NCI-H345 (cell line): ENCODE measurements around the gene TMEM8B.
"Not testable (repeated sequence)": the region's sequence is repeated elsewhere in the genome, so short reads cannot be mapped to it uniquely, and the experiment has no call there.

Source experiments
- DNase-seq: peaks from one replicate; lab custom pipeline; 2025; lab: John Stamatoyannopoulos, UW

TMEM8B gene

DNA sequence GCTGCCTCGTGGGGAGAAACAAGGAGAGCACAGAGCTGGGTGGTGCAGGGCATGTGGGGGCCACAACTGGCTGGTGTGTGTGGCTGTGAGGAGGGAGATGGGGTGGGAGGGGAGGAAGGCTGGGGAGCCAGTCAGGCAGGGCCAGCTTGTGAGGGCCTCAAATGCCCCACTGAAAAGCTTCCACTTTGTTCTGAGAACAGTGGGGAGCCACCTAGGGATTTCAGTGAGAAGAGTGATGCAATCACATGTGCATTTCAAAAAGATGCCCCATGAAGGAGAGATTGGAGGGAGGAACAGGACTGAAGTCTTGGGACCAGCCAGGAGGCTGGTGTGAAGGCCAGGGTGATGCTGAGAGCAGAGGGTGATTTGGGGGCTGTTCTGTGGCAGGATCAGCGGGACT, 39.9 kb downstream of the TMEM8B start:
- DNase-seq = no peak

GRCh38 chr9:35869621-35870216, 40.7 kb downstream of the TMEM8B start:
- no peak for DNase-seq

DNA sequence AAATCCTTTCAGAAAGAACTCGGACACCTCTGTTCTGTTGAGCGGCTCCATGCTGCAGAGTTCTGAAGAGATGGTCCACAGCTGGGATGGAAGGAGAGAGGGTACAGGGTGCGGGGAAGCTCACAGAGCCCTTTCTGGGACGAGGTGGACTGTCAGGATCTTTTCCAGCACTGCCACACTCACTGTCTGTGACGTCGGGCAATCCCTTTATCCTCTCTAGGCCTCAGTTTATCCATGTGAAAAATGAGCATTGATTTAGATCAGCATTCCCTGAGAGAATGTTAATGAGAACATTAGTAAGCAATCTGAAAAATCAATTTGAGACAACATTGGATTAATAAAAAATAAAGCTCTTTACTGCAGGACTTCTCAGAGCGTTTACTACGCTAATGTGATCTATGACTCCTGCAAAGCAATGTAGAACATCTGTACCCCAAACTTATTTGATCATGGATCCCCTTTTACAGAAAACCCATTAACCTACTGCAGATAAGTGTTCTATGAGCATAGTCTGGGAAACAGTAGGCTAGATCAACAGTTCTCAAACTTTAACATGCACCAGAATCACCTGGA, 41.4 kb downstream of the TMEM8B start, which contains the start of gene OR13J1:
Gene OR13J1, minus strand, starts transcription at position 51 of the 573 bp plus-strand sequence. Its CDS starts 0 bp downstream, at position 51.
- no peak for DNase-seq

GRCh38 chr9:35871545-35871944, 42.5 kb downstream of the TMEM8B start:
- no peak for DNase-seq

DNA sequence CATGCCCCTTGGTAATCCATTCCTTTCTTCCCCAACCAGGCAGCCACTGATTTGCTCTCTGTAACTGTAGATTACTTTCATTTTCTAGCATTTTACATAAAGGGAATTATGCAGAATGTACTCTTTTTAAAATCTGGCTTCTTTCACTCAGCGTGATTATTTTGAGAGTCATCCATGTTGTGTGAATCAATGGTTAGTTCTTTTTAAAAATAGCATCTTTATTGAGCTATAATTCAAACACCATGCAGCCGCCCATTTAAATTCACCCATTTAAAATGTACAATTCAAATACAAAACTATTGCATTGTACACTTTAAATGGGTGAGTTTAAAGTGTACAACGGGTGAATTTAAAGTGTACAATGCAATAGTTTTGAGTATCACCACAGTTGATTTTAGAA, 43.5 kb downstream of the TMEM8B start:
- no peak for DNase-seq

DNA sequence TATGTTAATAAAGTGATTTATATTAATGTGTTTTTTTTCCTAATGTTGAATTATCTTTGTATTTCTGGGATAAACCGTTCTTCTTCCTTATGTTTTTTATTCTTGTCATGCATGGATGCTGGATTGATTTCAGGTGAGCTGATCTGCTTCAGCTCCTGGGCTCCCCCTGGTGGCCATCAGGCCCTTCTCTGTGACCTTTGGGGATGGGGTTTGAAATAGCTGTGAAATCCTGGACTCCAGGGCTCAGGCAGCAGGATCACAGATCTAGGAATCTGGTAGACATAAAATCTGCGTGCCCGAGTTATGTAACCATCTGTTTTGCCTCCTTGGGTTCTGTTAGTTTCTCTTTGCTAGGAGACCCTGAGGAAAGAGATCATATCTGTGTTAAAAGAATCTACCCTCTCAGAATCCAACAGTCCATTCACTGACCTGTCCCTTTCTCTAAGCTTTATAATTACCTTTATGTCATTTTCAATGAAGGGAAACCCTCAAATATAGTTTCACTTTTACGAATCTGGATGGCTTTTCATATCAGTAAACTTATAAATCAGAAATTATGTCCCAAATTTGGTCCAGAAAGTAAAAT, 53.3 kb downstream of the TMEM8B start:
- peak; percentile 73 for DNase-seq

DNA sequence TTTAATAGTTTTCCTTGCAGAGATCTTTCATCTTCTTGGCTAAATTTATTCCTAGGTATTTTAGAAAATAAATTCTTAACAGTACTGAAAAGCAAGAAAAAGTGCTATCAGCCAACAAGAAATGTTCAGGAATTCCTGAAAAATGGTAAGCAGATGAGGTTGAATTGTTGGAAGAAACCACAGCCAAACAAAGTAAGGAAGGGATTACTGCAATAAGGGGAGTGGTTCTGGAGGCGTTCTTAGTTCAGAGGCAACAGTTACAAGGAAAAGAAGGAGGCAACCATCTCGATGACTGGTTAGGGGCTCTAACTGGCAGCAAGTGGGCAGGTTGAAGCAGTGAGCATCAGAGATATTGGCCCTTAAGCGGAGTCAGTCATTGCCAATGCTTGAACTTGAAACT, 54.0 kb downstream of the TMEM8B start:
- DNase-seq = no peak

DNA sequence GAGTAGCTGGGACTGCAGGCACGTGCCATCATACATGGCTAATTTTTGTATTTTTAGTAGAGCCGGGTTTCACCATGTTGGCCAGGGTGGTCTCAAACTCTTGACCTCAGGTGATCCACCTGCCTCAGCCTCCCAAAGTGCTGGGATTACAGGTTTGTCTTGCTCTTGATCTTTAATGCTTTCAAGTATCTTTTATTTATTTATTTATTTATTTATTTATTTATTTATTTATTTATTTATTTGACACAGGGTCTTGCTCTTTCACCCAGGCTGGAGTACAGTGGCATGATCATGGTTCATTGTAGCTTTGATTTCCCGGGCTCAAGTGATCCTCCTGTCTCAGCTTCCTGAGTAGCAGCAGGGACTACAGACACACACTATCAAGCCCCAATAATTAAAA, 55.9 kb downstream of the TMEM8B start:
- not testable (repeated sequence) for DNase-seq

- no peak for DNase-seq
Observed at GRCh38 chr9:35891646-35892045, 62.6 kb downstream of the TMEM8B start.

DNA sequence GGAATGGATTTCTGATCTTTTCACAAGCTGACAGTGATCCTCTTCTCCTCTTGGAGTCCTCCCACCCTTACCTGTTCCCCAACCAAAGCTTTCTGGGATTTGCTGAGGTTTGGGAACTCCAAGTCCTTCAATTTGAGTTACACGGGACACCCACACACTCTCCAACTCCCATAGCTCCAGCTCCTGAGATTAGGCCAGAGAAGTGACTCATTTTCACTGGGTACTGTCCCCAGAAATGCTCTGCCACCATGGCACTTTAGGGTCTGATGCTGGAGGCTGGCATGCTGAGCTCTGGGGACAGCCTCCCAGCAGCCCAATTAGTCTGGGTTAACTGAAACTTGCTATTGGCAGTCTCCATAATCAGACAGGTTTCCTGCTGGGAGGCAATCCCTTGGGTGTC, 63.0 kb downstream of the TMEM8B start:
- no peak for DNase-seq

DNA sequence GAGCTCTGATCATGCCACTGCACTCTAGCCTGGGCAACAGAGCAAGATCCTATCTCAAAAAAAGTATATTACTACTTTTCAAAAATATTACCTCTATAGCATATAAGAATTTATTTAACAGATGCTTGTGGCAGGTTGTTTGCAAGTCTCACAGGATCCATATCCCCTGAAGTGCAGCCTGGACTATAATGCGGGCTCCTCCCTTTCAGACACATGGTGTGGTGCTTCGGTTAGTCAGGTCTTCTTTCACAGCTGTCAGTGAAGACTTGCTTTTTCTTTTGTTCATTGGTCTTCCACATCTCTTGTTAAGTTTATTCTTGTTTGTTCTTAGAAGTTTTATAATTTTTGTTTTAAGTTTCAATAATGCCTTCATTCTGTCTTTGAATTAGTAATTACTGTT, 67.5 kb downstream of the TMEM8B start:
- DNase-seq = no peak

DNA sequence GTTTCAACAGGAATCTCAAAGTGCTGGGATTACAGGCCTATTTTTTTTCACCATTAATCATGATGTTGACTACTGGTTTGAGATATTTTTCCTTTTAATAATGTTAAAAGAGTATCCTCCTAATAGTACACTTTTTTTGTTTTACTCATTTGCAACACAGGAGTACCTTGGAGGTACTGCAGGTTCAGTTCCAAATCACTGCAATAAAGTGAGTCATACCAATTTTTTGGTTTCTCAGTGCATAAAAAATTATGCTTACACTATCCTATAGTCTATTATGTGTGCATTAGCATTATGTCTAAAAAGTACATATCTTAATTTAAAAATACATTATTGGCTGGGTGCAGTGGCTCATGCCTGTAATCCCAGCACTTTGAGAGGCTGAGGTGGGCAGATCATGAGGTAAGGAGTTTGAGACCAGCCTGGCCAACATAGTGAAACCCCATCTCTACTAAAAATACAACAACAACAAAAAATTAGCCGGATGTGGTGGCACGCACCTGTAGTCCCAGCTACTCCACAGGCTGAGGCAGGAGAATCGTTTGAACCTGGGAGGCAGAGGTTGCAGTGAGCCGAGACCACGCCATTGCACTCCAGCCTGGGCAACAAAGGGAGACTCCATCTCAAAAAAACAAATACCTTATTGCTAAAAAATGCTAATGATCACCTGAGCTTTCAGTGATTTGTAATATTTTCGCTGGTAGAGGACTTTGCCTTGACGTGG, 68.5 kb downstream of the TMEM8B start:
- DNase-seq = not testable (repeated sequence)

- DNase-seq = no peak
Observed at GRCh38 chr9:35898337-35898736, 69.3 kb downstream of the TMEM8B start.

DNA sequence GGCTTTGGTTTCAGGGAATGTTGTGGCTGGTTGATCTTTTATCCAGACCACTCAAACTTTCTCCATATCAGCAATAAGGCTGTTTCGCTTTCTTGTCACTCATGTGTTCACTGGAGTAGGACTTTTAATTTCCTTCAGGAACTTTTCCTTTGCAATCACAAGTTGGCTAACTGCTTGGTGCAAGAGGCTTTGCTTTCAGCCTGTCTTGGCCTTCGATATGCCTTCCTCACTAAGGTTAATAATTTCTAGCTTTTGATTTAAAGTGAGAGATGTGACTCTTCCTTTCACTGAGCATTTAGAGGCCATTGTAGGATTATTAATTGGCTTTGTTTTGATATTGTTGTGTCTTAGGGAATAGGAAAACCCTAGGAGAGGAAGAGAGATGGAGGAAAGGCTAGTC, 70.0 kb downstream of the TMEM8B start:
- DNase-seq = no peak

GRCh38 chr9:35903049-35903448, 74.0 kb downstream of the TMEM8B start:
- peak; percentile 60 for DNase-seq

DNA sequence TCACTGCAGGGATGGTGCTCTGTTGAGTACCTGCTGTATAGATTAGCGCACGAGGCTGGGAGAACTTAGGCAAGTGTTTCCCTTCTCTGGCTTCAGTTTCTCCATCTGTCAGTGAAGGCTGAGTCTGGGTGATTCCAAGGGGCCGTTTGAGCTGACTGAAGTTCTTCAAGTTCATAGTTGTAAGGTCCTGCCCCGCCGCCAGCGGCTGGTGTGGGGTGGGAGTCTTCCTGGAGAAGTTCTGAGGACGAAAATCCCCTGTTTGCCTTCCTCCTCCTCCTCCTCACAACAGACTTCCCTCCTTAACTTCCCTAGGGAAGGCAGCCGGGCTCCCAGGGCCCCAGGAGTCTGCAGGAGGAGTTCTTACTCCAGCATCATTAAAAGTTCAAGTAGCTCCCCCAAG, 75.3 kb downstream of the TMEM8B start:
- DNase-seq = no peak

DNA sequence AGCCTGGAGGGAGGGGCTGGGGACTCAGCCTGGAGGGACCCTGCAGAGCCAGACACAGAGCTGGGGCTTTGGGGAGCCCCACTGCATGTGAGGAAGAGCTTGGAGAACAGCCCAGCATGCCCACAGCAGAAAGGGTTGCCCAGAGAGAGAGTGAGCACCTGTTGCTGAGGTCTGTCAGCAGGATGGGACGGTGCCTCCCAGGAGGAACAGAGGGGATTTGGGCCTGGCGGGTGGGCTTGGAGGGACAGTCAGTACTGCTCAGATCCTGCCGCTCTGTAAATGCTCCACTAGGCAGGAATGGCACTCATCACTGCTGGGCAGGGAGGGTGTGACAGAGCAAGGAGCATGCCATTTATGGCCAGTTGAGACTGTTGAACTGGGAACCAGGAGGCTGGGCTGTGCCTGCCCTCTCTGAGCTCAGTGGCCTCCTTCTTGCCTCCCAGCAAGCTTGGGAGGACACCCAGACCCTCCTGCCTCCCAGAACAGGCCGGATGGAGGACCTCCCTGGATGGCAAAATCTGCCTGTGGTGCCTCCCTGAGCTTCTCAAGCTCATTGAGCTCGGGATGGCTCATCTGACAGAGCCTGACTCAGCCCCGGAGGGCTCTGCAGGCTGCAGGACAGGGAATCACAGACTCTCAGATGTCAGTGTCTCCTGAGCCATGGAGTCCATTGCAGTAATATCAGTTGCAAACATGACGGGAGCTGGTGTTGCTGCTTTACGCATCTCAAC, 76.2 kb downstream of the TMEM8B start:
- no peak for DNase-seq

DNA sequence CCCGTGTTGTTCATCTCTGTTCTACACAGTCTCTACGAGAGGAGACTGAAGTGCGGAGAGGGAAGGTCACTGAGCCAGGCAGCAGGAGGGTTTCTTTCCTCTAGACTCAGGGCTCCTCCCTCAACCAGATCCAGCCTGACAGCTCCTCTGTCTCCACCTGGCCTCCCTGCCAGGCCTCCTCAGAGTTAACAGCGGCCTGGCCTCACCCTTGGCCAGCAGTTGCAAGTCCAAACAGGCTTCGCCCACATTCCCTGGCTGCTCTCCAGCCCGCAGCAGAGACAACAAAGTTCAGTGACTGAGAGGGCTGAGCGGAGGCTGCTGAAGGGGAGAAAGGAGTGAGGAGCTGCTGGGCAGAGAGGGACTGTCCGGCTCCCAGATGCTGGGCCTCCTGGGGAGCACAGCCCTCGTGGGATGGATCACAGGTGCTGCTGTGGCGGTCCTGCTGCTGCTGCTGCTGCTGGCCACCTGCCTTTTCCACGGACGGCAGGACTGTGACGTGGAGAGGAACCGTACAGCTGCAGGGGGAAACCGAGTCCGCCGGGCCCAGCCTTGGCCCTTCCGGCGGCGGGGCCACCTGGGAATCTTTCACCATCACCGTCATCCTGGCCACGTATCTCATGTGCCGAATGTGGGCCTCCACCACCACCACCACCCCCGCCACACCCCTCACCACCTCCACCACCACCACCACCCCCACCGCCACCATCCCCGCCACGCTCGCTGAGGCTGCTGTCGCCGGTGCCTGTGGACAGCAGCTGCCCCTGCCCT, 77.1 kb downstream of the TMEM8B start, which contains the start of gene HRCT1:
Gene HRCT1, plus strand, starts transcription at position 291 of the 768 bp plus-strand sequence. Its CDS starts 86 bp downstream, at position 377.
- DNase-seq = peak; percentile 72

DNA sequence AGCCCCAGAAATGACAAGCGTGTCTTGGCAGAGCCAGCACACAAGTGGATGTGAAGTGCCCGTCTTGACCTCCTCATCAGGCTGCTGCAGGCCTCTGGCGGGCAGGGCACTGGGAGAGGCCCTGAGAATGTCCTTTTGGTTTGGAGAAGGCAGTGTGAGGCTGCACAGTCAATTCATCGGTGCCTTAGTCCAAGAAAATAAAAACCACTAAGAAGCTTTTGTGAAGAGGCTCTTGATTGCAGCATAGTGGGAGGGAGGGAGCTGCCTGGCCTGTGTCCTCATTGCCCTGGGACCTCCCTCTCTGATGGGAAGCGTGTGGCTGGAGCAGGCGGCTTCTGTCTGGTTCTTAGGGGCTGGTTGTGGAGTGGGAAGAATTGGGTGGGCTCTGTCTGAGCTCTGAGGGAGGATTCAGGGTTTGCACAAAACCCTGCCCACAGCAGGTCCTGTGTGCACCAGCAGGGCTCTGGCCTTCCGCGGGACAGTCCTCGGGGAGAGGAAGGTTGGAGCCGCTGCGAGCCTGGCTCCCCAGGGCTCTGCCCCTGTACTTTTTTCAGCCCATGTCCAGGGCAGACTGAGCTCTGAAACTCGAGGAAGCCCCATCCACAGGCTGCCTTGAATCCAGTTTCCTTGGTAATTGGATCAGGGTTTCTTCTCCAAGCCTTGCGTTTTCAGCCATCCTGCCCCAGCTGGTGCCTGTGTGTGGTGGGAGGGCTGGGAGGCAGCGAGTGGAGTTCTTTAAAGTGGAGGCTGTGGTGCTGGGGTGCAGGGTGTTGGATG, 78.1 kb downstream of the TMEM8B start:
- DNase-seq = no peak

DNA sequence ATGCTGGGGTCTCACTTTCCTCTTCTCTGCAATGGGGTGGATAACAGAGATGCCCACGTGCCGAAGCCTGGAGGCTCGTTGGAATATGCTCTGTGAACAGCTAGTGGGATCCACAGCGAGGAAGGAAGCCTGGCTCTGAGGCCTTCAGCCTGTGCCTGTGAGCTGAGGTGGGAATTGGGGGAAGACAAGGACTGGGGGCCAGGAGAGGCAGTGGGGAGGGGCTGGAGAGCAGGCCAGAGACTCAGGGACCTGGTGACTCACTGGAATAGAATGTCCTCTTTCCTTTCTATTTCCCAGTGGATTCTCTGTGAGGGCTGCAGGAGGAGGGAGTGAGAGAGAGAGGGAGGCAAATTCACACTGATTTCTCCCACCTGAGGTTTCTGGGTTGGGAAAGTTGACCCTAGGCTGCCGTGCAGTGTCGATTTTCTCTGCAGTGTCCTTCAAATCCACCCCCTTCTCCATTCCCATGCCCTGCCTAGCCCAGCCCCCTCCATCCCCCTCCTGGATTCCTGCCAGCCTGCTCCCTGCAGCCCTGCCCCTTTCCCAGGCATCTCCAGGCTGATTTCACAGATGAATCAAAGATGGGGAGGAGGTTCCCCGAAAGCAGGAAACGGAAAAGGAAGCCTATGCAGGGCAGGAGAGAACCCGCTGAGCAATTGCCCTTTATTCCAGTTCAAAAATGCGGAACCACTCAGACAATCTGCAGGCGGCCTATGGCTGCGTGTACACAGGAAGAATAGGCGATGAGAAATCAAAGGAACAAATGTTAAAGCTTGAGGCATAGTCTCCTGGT, 78.9 kb downstream of the TMEM8B start:
- DNase-seq = peak; percentile 80
